Liver (tissue), 3 donors: ENCODE data around the gene SPTBN5.

Experiments used
- ATF3 ChIP-seq: IDR thresholded peaks from 2 replicates; pipeline ENCODE4 v1.6.1; 2016; ENCODE audit warnings: antibody characterized with exemption
- CTCF ChIP-seq: fragments of 150-350 bp; IDR thresholded peaks from 2 replicates; pipeline ENCODE4 v1.5.1; 2017; ENCODE audit warnings: improper control_type of control experiment, low read depth, low read length; ENCODE audit not compliant: missing input control
- EGR1 ChIP-seq, 2 donors: IDR thresholded peaks; 2 replicates each; pipeline ENCODE4 v1.6.1; 2016 to 2018; ENCODE audit warnings: antibody characterized with exemption in 2 of 2, low read depth in 2 of 2
- GABPA ChIP-seq, 2 donors: IDR thresholded peaks in 1 of 2; conservative IDR thresholded peaks in 1 of 2; 2 replicates each; pipeline ENCODE4 v1.6.1; 2016; ENCODE audit warnings: antibody characterized with exemption in 2 of 2, mild to moderate bottlenecking in 1 of 2, moderate library complexity in 1 of 2
- JUND ChIP-seq, 2 donors: IDR thresholded peaks; 2 replicates each; pipeline ENCODE4 v1.6.1; 2016; ENCODE audit warnings: antibody characterized with exemption in 2 of 2
- MAX ChIP-seq: IDR thresholded peaks from 2 replicates; pipeline ENCODE4 v1.6.1; 2016; ENCODE audit warnings: antibody characterized with exemption
- REST ChIP-seq: IDR thresholded peaks from 2 replicates; pipeline ENCODE4 v1.6.1; 2016; ENCODE audit warnings: antibody characterized with exemption, mild to moderate bottlenecking
- YY1 ChIP-seq: IDR thresholded peaks from 2 replicates; pipeline ENCODE4 v1.6.1; 2016; ENCODE audit warnings: antibody characterized with exemption, mild to moderate bottlenecking
- donor health status: healthy.
- donor health status: healthy.

GRCh38 chr15:41806291-41807181 lies 87.3 kb downstream of the SPTBN5 start:
- TF ChIP-seq CTCF (no peak), EGR1 (IDR thresholded peaks at IDR 0.05; ENCODE audit: low read depth in 2 of 2) (no peak), YY1 (no peak), ATF3 (no peak), REST (no peak), GABPA (IDR thresholded peaks at IDR 0.05 in 1 of 2, conservative IDR thresholded peaks at IDR 0.05 in 1 of 2) (no peak), MAX (no peak), JUND (IDR thresholded peaks at IDR 0.05) (no peak)
